Measurements from ENCODE around the gene WNT9A.

The WNT9A gene

DNA sequence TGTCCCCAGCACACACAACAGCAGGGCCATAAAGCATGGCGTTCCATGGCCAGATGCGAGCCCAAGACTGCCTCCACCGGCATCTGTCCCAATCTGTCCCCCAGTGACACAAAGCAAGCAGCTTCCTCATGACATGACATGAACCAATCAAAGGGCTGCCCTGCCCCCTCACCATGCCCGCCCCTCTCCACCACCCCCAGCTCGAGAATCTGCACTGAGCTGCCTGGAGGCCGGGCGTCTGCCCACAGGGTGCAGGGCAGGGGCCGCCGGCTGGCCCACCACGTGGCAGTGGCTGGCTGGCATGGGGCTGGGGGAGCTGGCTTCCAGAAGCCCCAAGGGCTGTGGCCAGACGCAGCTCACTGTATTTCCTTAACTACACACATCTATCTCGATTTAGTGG lies 27.8 kb downstream of the WNT9A start:
- TF ChIP-seq, protein P1, sequence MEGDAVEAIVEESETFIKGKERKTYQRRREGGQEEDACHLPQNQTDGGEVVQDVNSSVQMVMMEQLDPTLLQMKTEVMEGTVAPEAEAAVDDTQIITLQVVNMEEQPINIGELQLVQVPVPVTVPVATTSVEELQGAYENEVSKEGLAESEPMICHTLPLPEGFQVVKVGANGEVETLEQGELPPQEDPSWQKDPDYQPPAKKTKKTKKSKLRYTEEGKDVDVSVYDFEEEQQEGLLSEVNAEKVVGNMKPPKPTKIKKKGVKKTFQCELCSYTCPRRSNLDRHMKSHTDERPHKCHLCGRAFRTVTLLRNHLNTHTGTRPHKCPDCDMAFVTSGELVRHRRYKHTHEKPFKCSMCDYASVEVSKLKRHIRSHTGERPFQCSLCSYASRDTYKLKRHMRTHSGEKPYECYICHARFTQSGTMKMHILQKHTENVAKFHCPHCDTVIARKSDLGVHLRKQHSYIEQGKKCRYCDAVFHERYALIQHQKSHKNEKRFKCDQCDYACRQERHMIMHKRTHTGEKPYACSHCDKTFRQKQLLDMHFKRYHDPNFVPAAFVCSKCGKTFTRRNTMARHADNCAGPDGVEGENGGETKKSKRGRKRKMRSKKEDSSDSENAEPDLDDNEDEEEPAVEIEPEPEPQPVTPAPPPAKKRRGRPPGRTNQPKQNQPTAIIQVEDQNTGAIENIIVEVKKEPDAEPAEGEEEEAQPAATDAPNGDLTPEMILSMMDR (IDR thresholded peaks at IDR 0.05; ENCODE audit: low read depth, low read length) = no peak
- no peaks in the 10 kb centered on the region for H3K27me3 ChIP-seq
- H3K9me3 ChIP-seq = no peaks in the 10 kb centered on the region
- no peaks in the 10 kb centered on the region for H3K36me3 ChIP-seq
- peak; percentile 81 for DNase-seq
- no peak overlapping the region for H3K4me3 ChIP-seq (ENCODE audit: low read depth, low read length)
- H3K4me1 ChIP-seq = peaks cover 8% of the 10 kb centered on the region

DNA sequence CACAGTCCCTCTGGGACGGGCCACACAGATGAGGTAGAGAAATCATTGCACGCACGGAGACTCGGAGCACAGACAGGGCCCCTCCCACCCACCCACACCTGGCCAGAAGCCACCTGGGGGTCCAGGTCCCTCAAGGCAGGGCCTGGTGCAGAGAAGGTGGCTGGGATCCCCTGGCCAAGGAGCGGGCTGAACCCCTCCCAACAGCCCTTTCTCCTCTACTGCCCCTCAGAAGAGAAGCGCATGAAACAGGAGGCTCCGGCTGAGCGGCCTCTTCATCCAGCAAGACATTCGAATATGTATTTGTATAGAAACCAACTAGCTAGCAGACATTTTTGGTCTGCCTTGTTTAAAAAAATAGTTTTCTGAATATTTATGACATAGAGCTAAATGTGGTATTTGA lies 29.0 kb downstream of the WNT9A start:
- Histone ChIP-seq H3K27me3 (no peaks in the 10 kb centered on the region), H3K4me1 (peaks cover 8% of the 10 kb centered on the region), H3K9me3 (no peaks in the 10 kb centered on the region), H3K4me3 (ENCODE audit: low read depth, low read length) (no peak overlapping the region), H3K36me3 (no peaks in the 10 kb centered on the region)
- DNase-seq = no peak
- TF ChIP-seq, protein P1 (IDR thresholded peaks at IDR 0.05; ENCODE audit: low read depth, low read length) = no peak

DNA sequence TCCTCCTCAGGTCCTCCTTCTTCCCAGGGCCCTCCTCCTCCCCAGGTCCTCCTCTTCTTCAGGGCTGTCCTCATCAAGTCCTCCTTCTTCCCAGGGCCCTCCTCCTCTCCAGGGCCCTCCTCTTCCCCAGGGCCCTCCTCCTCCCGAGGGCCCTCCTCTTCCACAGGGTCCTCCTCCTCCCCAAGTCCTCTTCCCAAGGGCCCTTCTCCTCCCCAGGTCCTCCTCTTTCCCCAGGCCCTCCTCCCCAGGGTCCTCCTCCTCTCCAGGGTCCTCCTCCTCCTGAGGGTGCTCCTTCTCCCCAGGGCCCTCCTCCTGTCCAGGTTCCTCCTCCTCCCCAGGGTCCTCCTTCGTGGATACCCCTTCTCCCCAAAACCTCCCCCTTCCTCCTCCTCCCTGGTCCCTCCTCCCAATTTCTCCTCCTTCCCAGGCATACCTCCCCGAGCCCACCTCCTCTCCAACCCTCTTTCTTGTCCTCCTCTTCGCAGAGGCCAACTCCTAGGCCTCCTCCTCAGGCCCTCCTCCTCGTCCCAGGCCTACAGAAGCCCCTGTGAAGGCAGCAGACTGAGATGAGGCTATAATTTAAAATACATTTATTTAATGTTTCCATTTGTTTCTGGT lies 29.5 kb downstream of the WNT9A start:
- no peaks in the 10 kb centered on the region for H3K9me3 ChIP-seq
- H3K36me3 ChIP-seq = no peaks in the 10 kb centered on the region
- no peak for DNase-seq
- TF ChIP-seq, protein P1 (IDR thresholded peaks at IDR 0.05; ENCODE audit: low read depth, low read length) = no peak
- no peak overlapping the region for H3K4me3 ChIP-seq (ENCODE audit: low read depth, low read length)
- peaks cover 8% of the 10 kb centered on the region for H3K4me1 ChIP-seq
- no peaks in the 10 kb centered on the region for H3K27me3 ChIP-seq

DNA sequence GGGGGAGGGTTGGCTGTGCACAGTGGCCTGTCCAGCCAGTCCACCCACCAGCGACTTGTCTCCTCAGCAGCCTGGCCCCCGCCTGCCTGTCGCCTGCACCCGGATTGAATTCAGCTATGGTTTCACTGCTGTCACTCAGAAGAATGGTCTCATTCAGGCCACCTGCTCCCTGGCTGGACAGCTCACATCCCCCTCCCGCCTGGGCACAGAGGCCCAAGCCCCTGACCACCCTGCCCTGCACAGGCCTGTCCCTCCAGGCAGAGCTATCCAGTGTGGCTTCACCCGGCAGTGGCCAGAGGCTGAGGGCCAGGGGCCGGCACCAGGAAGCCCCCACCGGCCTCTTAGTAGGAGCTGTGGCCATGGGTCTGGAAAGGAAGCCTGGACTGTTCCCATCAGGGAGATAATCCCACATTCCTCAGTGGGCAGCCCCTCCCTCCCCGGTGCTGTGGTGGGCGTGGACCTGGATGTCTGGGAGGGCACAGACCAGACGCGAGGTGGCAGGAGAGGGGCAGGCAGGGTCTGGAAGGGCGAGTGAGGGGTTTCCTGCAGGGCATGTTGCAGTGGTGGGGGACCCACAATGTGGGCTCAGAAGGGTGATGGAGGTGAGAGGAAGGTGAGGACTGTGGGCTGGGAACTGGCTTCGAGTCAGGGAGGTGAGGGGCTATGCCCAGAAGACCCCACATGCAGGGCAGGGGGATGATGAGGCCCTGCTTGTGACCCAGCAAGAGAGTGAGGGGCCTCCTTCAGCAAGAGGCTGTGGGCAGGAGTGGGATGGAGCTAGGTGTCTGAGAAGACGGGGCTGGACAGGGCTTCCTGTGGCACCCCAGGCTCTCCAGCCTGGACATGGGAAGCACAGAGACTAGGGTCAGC lies 30.4 kb downstream of the WNT9A start:
- no peaks in the 10 kb centered on the region for H3K9me3 ChIP-seq
- TF ChIP-seq, protein P1 (IDR thresholded peaks at IDR 0.05; ENCODE audit: low read depth, low read length) = no peak
- peak; percentile 6 for DNase-seq
- H3K4me3 ChIP-seq (ENCODE audit: low read depth, low read length) = no peak overlapping the region
- no peaks in the 10 kb centered on the region for H3K36me3 ChIP-seq
- peaks cover 8% of the 10 kb centered on the region for H3K4me1 ChIP-seq
- H3K27me3 ChIP-seq = no peaks in the 10 kb centered on the region

DNA sequence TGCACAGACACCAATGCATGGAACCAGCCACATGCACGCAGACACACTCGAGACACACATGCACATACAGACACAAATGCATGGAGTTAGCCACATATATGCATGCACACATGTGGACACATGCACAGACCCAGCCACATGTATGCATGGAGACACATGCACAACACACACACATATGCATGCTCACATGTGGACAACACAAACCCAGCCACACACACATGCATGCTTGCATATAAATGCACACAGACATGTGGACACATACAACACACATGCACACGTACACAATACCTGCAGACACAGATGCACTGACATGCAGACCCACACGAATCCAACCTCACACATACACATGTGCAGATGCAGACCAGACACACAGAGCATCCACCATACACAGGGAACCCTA lies 31.1 kb downstream of the WNT9A start:
- H3K27me3 ChIP-seq = no peaks in the 10 kb centered on the region
- no peak for DNase-seq
- H3K36me3 ChIP-seq = no peaks in the 10 kb centered on the region
- TF ChIP-seq, protein P1 (IDR thresholded peaks at IDR 0.05; ENCODE audit: low read depth, low read length) = no peak
- H3K4me1 ChIP-seq = peaks cover 8% of the 10 kb centered on the region
- no peaks in the 10 kb centered on the region for H3K9me3 ChIP-seq
- no peak overlapping the region for H3K4me3 ChIP-seq (ENCODE audit: low read depth, low read length)

All from BE2C (cell line).